GM12878 (cell line): ENCODE data around the gene STK26. TPM values are rescaled to one million over a fixed set of nuclear protein-coding genes. Genes with fewer than 3 reads are reported as not detected.

Source experiments
- ATAC-seq: fragments of 200-7000 bp; cut with Tn5 transposase; 3 replicates; pipeline ENCODE4 v1.9.1; 2020; ENCODE audit warnings: mild to moderate bottlenecking, moderate library complexity
- BruUV-seq: library from RNA; stranded (reverse); fragments of 400-500 nt; replicated peaks from 2 replicates; lab custom pipeline; 2021; lab: Mats Ljungman, UMichigan
- CTCF ChIA-PET: fragments of 300-600 bp; sonication (Branson Sonifier 250); formaldehyde crosslinking; extraction: SDS; loops from one replicate; lab custom pipeline; 2021; ENCODE audit warnings: inconsistent platforms; lab: Yijun Ruan, JAX
- POLR2A ChIA-PET: fragments of 350-600 bp; formaldehyde crosslinking; extraction: SDS; loops from one replicate; lab custom pipeline; 2021; ENCODE audit warnings: inconsistent platforms; lab: Charles Lee
- RAD21 ChIA-PET: fragments of 300-600 bp; sonication (Branson Sonifier 250); formaldehyde crosslinking; loops from one replicate; lab custom pipeline; 2023; ENCODE audit warnings: antibody characterized with exemption; ENCODE audit not compliant: unreplicated experiment; lab: Charles Lee
- SMC1A ChIA-PET: fragments of 300-600 bp; sonication (Branson Sonifier 250); formaldehyde crosslinking; loops from one replicate; lab custom pipeline; 2023; ENCODE audit not compliant: unreplicated experiment, uncharacterized antibody; lab: Charles Lee
- DNase-seq: peaks from one replicate; pipeline ENCODE4 v3.0.0-alpha.2; 2011; ENCODE audit warnings: low read depth, low spot score
- FAIRE-seq: peaks from 3 replicates; lab custom pipeline; 2011; peaks lifted over from hg19 to GRCh38; lab: Jason Lieb, UNC
- H2AFZ ChIP-seq: 2 replicates; pipeline ENCODE4 v1.6.0; 2011; ENCODE audit warnings: low read depth, low read length, control low read depth; ENCODE audit not compliant: control insufficient read depth
- H3K27ac ChIP-seq: 2 replicates; pipeline ENCODE4 v1.5.1; 2011; ENCODE audit warnings: control low read depth; ENCODE audit not compliant: control insufficient read depth, insufficient read depth
- H3K27me3 ChIP-seq, 2 experiments: replicated peaks in 1 of 2; 2 replicates each; pipeline versions ENCODE4 v1.6.0 to v1.6.1; 2011; ENCODE audit warnings: low read length in 1 of 2; ENCODE audit not compliant: control insufficient read depth in 2 of 2, insufficient read depth in 2 of 2
- H3K36me3 ChIP-seq, 2 experiments: 2 replicates each; pipeline ENCODE4 v1.5.1; 2011; ENCODE audit warnings: low read length in 1 of 2; ENCODE audit not compliant: control insufficient read depth in 2 of 2, insufficient read depth in 2 of 2
- H3K4me1 ChIP-seq: 2 replicates; pipeline ENCODE4 v1.6.1; 2011; ENCODE audit warnings: mild to moderate bottlenecking, low read length, moderate library complexity, mixed read lengths; ENCODE audit not compliant: control insufficient read depth, insufficient read depth
- H3K4me2 ChIP-seq: 2 replicates; pipeline ENCODE4 v1.6.0; 2011; ENCODE audit warnings: control low read depth; ENCODE audit not compliant: control insufficient read depth, insufficient read depth
- H3K4me3 ChIP-seq: fragments of 200-600 bp; sonication (generic); 2 replicates; pipeline ENCODE4 v1.5.1; 2016
- H3K79me2 ChIP-seq: 2 replicates; pipeline ENCODE4 v1.6.0; 2011; ENCODE audit warnings: low read length; ENCODE audit not compliant: control insufficient read depth, insufficient read depth
- H3K9ac ChIP-seq: 2 replicates; pipeline ENCODE4 v1.8.0; 2011; ENCODE audit warnings: low read length, control low read depth, mixed read lengths; ENCODE audit not compliant: control insufficient read depth, insufficient read depth
- H3K9me3 ChIP-seq: replicated peaks from 3 replicates; pipeline ENCODE4 v1.5.1; 2011; ENCODE audit warnings: mild to moderate bottlenecking, low read length; ENCODE audit not compliant: control insufficient read depth, insufficient read depth
- H4K20me1 ChIP-seq: 2 replicates; pipeline ENCODE4 v1.6.0; 2011; ENCODE audit not compliant: control insufficient read depth, insufficient read depth
- BMI1 ChIP-seq: fragments of 450-650 bp; IDR thresholded peaks from 2 replicates; pipeline ENCODE4 v1.6.1; 2016; ENCODE audit warnings: mild to moderate bottlenecking, moderate library complexity, borderline replicate concordance
- CUX1 ChIP-seq: IDR thresholded peaks from 2 replicates; pipeline ENCODE4 v1.6.1; 2012; ENCODE audit warnings: improper control_type of control experiment, low read depth, low read length; ENCODE audit not compliant: insufficient replicate concordance
- DPF2 ChIP-seq: fragments of 450-650 bp; IDR thresholded peaks from 2 replicates; pipeline ENCODE4 v1.6.1; 2017; ENCODE audit warnings: mild to moderate bottlenecking
- ESRRA ChIP-seq: IDR thresholded peaks from 2 replicates; pipeline ENCODE4 v1.6.1; 2012; ENCODE audit warnings: mild to moderate bottlenecking, low read length, improper control_type of control experiment
- IKZF1 ChIP-seq: fragments of 450-650 bp; conservative IDR thresholded peaks from 2 replicates; pipeline ENCODE4 v1.6.1; 2017; ENCODE audit warnings: antibody characterized with exemption, mild to moderate bottlenecking
- NR2C1 ChIP-seq: fragments of 450-650 bp; IDR thresholded peaks from 2 replicates; pipeline ENCODE4 v1.6.1; 2017; ENCODE audit warnings: antibody characterized with exemption, mild to moderate bottlenecking, moderate library complexity
- POLR2A ChIP-seq: IDR thresholded peaks from 2 replicates; pipeline ENCODE4 v1.6.1; 2011; ENCODE audit warnings: low read depth, mild to moderate bottlenecking, low read length
- SMAD5 ChIP-seq: IDR thresholded peaks from 2 replicates; pipeline ENCODE4 v1.6.1; 2016; ENCODE audit warnings: antibody characterized with exemption, low read depth
- SP1 ChIP-seq: IDR thresholded peaks from one replicate; pipeline ENCODE4 v1.6.1; 2011; ENCODE audit warnings: low read depth, low read length
- TARDBP ChIP-seq: IDR thresholded peaks from 2 replicates; pipeline ENCODE4 v1.6.1; 2016; ENCODE audit warnings: borderline replicate concordance
- TCF3 ChIP-seq: IDR thresholded peaks from 2 replicates; pipeline ENCODE4 v1.6.1; 2012; ENCODE audit warnings: low read depth, mild to moderate bottlenecking, low read length, borderline replicate concordance; ENCODE audit not compliant: insufficient read depth
- USF1 ChIP-seq: IDR thresholded peaks from 2 replicates; pipeline ENCODE4 v1.6.1; 2011; ENCODE audit warnings: borderline replicate concordance, low read depth, mild to moderate bottlenecking, moderate library complexity, mixed read lengths, low read length; ENCODE audit not compliant: insufficient read depth; ENCODE audit errors: extremely low read length
- ZBED1 ChIP-seq: IDR thresholded peaks from 2 replicates; pipeline ENCODE4 v1.6.1; 2016; ENCODE audit warnings: borderline replicate concordance
- ZNF384 ChIP-seq: IDR thresholded peaks from 2 replicates; pipeline ENCODE4 v1.6.1; 2012; ENCODE audit warnings: low read depth, mild to moderate bottlenecking, low read length, improper control_type of control experiment, borderline replicate concordance
- ZSCAN29 ChIP-seq: fragments of 450-650 bp; IDR thresholded peaks from 2 replicates; pipeline ENCODE4 v1.6.1; 2017; ENCODE audit warnings: mild to moderate bottlenecking, moderate library complexity
- WGBS: methylation state at CpG from one replicate; pipeline ENCODE4 v1.1.6; 2016; ENCODE audit warnings: low lambda C conversion rate; ENCODE audit not compliant: insufficient replicate concordance, insufficient coverage; ENCODE audit errors: missing lambda C conversion rate; 5-methylcytosine and 5-hydroxymethylcytosine counted together
- in situ Hi-C: fragments of 300-500 bp; cut with MboI; formaldehyde crosslinking; loops from 9 replicates; pipeline ENCODE4 v1.14.3; 2018; ENCODE audit warnings: mixed read lengths
- intact Hi-C: fragments of 100-400 bp; cut with micrococcal nuclease; formaldehyde crosslinking; loops from one replicate; pipeline ENCODE4 v1.14.2; 2022; ENCODE audit not compliant: unreplicated experiment
- polyA plus RNA-seq, 11 experiments: library from polyadenylated mRNA; depleted of rRNA in 4 of 11; unstranded in 6 of 11; stranded (reverse) in 5 of 11; fragments of >200 nt; fragmentation: Nextera tagmentation in 4 of 11; fragmentation: Illumina TruSeq in 1 of 11; extraction: Ambion mirVana in 4 of 11; extraction: Trizol in 1 of 11; gene quantifications; 1 replicate in 1 of 11; 2 replicates in 10 of 11; pipeline versions ENCODE4 v1.2.1 to v1.2.3, GENCODE V29; 2011 to 2016; ENCODE audit warnings: inconsistent platforms in 2 of 11, missing spikeins in 2 of 11, low read depth in 1 of 11
- total RNA-seq, 4 experiments: library from RNA; depleted of rRNA in 3 of 4; stranded (reverse); fragments of >200 nt in 3 of 4; fragmentation: Illumina TruSeq in 1 of 4; extraction: Trizol in 1 of 4; gene quantifications; 2 replicates each; pipeline versions ENCODE4 v1.2.1 to v1.2.3, GENCODE V29; 2013 to 2021
- TF ChIP-seq, protein P1 (sequence below): fragments of 150-350 bp; IDR thresholded peaks from 2 replicates; pipeline ENCODE4 v1.6.1; 2016; ENCODE audit warnings: low read depth, low read length

STK26 gene
- total and polyA plus RNA-seq, 10 of the 15 experiments (the other 5 are each of a cell fraction or from before 2014, with no cell fraction given), result 30.4 to 78.6 (median 58.8) TPM

GRCh38 chrX:131985526-131986049, 37.5 kb upstream of the STK26 start:
- Histone ChIP-seq H3K4me2 (no peak overlapping the region), H3K9me3 (no peaks in the 10 kb centered on the region; the same call in 1 of the 3 replicates), H3K4me3 (no peak overlapping the region), H3K79me2 (no peaks in the 10 kb centered on the region), H3K27me3 (no peaks in the 10 kb centered on the region), H4K20me1 (no peaks in the 10 kb centered on the region), H3K36me3 (no peaks in the 10 kb centered on the region), H2AFZ (no peak overlapping the region), H3K4me1 (peaks cover 5% of the 10 kb centered on the region), H3K27ac (no peak overlapping the region), H3K9ac (no peak overlapping the region)
- intact Hi-C loops, result no loop called here
- in situ Hi-C loops, result no loop called here
- ChIA-PET CTCF (interaction anchor here (1.0 to 1.2 kb wide), 2 partner anchors 107 to 131 kb away, joined by 3 to 4 read pairs; no protein-coding TSS in a partner anchor), POLR2A (interaction anchor here (0.6 to 1.0 kb wide), 2 partner anchors 37 to 39 kb away, joined by 3 to 4 read pairs; partner anchors contain the start of gene STK26), RAD21 (interaction anchor here (0.6 to 0.7 kb wide), 2 partner anchors 107 to 663 kb away, joined by 3 to 5 read pairs; no protein-coding TSS in a partner anchor), SMC1A (interaction anchor here (0.8 to 2.2 kb wide), 3 partner anchors 32 to 144 kb away, joined by 3 to 9 read pairs (median 5); no protein-coding TSS in a partner anchor)
- no peak for FAIRE-seq
- BruUV-seq, result no TSS peak
- no peak for DNase-seq
- WGBS, result 44% methylated on average over 4 of the region's 4 CpGs
- no peak for ATAC-seq
- TF ChIP-seq ESRRA (no peak), ZBED1 (no peak), ZSCAN29 (no peak), TARDBP (no peak), TCF3 (no peak), USF1 (no peak), SMAD5 (no peak), DPF2 (no peak), ZNF384 (no peak), POLR2A (no peak), CUX1 (no peak), SP1 (no peak), NR2C1 (no peak), BMI1 (no peak), IKZF1 (no peak)
- TF ChIP-seq, protein P1, sequence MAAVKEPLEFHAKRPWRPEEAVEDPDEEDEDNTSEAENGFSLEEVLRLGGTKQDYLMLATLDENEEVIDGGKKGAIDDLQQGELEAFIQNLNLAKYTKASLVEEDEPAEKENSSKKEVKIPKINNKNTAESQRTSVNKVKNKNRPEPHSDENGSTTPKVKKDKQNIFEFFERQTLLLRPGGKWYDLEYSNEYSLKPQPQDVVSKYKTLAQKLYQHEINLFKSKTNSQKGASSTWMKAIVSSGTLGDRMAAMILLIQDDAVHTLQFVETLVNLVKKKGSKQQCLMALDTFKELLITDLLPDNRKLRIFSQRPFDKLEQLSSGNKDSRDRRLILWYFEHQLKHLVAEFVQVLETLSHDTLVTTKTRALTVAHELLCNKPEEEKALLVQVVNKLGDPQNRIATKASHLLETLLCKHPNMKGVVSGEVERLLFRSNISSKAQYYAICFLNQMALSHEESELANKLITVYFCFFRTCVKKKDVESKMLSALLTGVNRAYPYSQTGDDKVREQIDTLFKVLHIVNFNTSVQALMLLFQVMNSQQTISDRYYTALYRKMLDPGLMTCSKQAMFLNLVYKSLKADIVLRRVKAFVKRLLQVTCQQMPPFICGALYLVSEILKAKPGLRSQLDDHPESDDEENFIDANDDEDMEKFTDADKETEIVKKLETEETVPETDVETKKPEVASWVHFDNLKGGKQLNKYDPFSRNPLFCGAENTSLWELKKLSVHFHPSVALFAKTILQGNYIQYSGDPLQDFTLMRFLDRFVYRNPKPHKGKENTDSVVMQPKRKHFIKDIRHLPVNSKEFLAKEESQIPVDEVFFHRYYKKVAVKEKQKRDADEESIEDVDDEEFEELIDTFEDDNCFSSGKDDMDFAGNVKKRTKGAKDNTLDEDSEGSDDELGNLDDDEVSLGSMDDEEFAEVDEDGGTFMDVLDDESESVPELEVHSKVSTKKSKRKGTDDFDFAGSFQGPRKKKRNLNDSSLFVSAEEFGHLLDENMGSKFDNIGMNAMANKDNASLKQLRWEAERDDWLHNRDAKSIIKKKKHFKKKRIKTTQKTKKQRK, result no peak
